Right lobe of liver (tissue), 6 donors: ENCODE results near the gene ATXN2. TPM values are rescaled to one million over a fixed set of nuclear protein-coding genes. Genes with fewer than 3 reads are reported as not detected.
A peak's percentile ranks its signal among the peaks of the same experiment; 100 is the strongest.

Experiments used
- ATAC-seq, 4 donors: fragments of 200-7000 bp; cut with Tn5 transposase; one replicate each; pipeline ENCODE4 v1.9.1; 2020; ENCODE audit warnings: mild to moderate bottlenecking in 4 of 4, moderate library complexity in 4 of 4
- DNase-seq, 3 donors: peaks; one replicate each; pipeline ENCODE4 v3.0.0-alpha.2; 2020
- H3K27ac ChIP-seq, 3 donors: fragments of 200-600 bp; one replicate each; pipeline ENCODE4 v1.8.0; 2022
- H3K27me3 ChIP-seq, 2 donors: fragments of 200-600 bp; one replicate each; pipeline ENCODE4 v1.8.0; 2022
- H3K36me3 ChIP-seq, 4 donors: fragments of 200-600 bp; sonication (generic) in 1 of 4; one replicate each; pipeline versions ENCODE4 v1.5.1 to v1.8.0; 2017 to 2022; ENCODE audit warnings: control low read depth in 1 of 4
- H3K4me1 ChIP-seq, 4 donors: fragments of 200-600 bp; sonication (generic) in 1 of 4; one replicate each; pipeline versions ENCODE4 v1.5.1 to v1.8.0; 2017 to 2022; ENCODE audit warnings: control low read depth in 1 of 4
- H3K4me3 ChIP-seq, 3 donors: fragments of 200-600 bp; one replicate each; pipeline ENCODE4 v1.8.0; 2022
- H3K9me3 ChIP-seq, 4 donors: fragments of 200-600 bp; sonication (generic) in 1 of 4; one replicate each; pipeline versions ENCODE4 v1.5.1 to v1.8.0; 2017 to 2022; ENCODE audit warnings: control low read depth in 1 of 4
- POLR2A ChIP-seq: fragments of 450-650 bp; IDR thresholded peaks from one replicate; pipeline ENCODE4 v1.6.1; 2017; ENCODE audit warnings: antibody characterized with exemption, mild to moderate bottlenecking
- WGBS: methylation state at CpG from one replicate; pipeline ENCODE4 v1.1.6; 2018; ENCODE audit warnings: low coverage, low lambda C conversion rate; ENCODE audit not compliant: insufficient coverage; ENCODE audit errors: missing lambda C conversion rate; 5-methylcytosine and 5-hydroxymethylcytosine counted together
- intact Hi-C, 2 donors: fragments of 100-400 bp; cut with DNase I; formaldehyde crosslinking; loops; one replicate each; pipeline versions ENCODE4 v1.11.2 to v1.14.1; 2022
- total RNA-seq, 6 experiments: library from RNA; depleted of rRNA in 2 of 6; stranded (reverse); fragments of >200 nt in 2 of 6; fragmentation: NEBNext Ultra II Directional in 3 of 6; extraction: Animal tissue kit (Norgen Biotek cat#: 25700) in 3 of 6; gene quantifications; one replicate each; pipeline versions ENCODE4 v1.1.0 to v1.2.4, GENCODE V29; 2016 to 2023
- TF ChIP-seq, protein P1 (sequence below), 4 donors: fragments of 200-600 bp in 3 of 4; fragments of 450-650 bp in 1 of 4; IDR thresholded peaks; one replicate each; pipeline versions ENCODE4 v1.5.1 to v1.8.0; 2016 to 2022; ENCODE audit warnings: antibody characterized with exemption in 4 of 4, mild to moderate bottlenecking in 2 of 4
- donor health status: DM: no; HTN: yes; CAD: no.
- donor health status: DM: no; HTN: no; CAD: no.
- donor health status: DM: no; HTN: no; CAD: no.
- donor health status: DM: no; HTN: yes; CAD: no.
- donor health status: DM: no; HTN: yes; CAD: no.

The ATXN2 gene
- total RNA-seq, 6 experiments from 2014 or later: 19.1 to 39.5 (median 27.6) TPM

DNA sequence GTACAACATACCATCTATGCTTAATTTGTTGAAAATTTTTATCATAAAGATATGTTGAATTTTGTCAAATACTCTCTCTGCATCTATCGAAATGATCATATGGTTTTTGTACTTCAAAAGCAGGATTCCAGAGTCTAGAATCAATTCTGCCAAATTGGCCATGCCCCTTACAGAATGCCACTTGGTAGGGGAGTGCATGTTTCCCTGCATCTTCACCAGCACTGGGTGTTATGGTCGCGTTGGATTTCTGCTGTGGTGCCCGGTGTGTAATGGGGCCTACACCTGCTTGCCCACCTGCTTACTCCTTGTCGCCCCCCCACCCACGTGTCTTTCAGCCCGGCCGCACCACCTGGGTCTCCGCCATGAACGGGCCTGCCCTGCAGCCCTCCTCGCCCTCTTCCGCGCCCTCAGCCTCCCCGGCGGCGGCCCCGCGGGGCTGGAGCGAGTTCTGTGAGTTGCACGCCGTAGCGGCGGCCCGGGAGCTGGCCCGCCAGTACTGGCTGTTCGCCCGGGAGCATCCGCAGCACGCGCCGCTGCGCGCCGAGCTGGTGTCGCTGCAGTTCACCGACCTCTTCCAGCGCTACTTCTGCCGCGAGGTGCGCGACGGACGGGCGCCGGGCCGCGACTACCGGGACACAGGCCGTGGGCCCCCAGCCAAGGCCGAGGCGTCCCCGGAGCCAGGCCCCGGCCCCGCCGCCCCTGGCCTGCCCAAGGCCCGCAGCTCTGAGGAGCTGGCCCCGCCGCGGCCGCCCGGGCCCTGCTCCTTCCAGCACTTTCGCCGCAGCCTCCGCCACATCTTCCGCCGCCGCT is 181.1 kb downstream of the ATXN2 start:
- intact Hi-C loops: no loop called here
- TF ChIP-seq POLR2A: no peak
- H3K36me3 ChIP-seq: peaks cover 0 to 11% (median 6%) of the 10 kb centered on the region in 4 donors
- 85% methylated on average over 2 of the region's 67 CpGs for WGBS
- ATAC-seq (no peak), DNase-seq (no peak)
- H3K27me3 ChIP-seq: no peaks in the 10 kb centered on the region
- H3K4me3 ChIP-seq: no peak overlapping the region
- H3K4me1 ChIP-seq: peaks cover 0 to 13% (median 5%) of the 10 kb centered on the region in 4 donors
- H3K9me3 ChIP-seq: no peaks in the 10 kb centered on the region
- H3K27ac ChIP-seq: no peak overlapping the region

DNA sequence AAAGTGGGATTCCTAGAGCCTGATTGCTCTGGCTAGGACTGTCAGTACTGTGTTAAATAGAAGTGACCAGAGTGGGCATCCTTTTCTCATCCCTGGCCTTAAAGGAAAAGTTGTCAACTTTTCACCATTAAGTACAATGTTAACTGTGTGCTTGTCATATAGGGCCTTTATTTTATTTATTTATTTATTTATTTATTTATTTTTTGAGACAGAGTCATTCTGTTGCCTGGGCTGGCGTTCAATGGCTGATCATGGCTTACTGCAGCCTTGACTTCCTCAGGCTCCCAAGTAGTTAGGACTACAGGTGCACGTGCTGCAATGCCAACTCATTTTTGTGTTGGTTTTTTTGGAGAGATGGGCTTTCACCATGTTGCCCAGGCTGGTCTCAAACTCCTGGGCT is 181.8 kb downstream of the ATXN2 start:
- ATAC-seq (no peak), DNase-seq (no peak)
- WGBS: 83% methylated on average over 2 of the region's 2 CpGs
- Histone ChIP-seq H3K27ac (no peak overlapping the region), H3K27me3 (no peaks in the 10 kb centered on the region), H3K9me3 (no peaks in the 10 kb centered on the region), H3K4me1 (peaks cover 0 to 15% (median 6%) of the 10 kb centered on the region in 4 donors), H3K4me3 (no peak overlapping the region), H3K36me3 (peaks cover 0 to 11% (median 6%) of the 10 kb centered on the region in 4 donors)
- intact Hi-C loops: no loop called here
- TF ChIP-seq, protein P1, sequence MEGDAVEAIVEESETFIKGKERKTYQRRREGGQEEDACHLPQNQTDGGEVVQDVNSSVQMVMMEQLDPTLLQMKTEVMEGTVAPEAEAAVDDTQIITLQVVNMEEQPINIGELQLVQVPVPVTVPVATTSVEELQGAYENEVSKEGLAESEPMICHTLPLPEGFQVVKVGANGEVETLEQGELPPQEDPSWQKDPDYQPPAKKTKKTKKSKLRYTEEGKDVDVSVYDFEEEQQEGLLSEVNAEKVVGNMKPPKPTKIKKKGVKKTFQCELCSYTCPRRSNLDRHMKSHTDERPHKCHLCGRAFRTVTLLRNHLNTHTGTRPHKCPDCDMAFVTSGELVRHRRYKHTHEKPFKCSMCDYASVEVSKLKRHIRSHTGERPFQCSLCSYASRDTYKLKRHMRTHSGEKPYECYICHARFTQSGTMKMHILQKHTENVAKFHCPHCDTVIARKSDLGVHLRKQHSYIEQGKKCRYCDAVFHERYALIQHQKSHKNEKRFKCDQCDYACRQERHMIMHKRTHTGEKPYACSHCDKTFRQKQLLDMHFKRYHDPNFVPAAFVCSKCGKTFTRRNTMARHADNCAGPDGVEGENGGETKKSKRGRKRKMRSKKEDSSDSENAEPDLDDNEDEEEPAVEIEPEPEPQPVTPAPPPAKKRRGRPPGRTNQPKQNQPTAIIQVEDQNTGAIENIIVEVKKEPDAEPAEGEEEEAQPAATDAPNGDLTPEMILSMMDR (IDR thresholded peaks at IDR 0.05): no peak
- TF ChIP-seq POLR2A: no peak

DNA sequence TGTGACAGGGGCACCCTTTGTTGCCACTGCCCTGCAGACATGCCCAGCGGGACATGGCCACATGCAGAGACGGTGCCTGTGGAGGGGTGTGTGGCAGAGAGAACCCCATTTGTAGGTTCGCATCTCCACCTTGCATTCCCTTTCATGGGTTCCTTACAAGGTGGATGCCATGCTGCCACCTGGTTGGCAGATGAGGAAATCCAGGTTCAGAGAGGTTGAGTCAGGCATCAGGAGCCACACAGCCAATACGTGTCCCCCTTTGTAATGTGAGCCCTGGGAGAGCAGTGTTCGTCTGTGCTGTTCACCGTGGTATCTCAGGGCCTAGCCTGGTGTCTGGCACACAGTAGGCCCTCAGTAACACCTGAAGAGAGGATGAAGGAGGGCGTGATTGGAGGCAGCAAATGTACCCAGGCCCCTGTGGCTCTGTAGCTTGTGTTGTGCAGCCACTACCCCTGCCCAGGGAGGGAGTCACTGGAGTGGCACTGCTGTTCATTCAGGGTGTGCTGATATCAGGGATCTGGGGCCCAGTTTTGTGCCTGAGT is 184.3 kb downstream of the ATXN2 start:
- peak overlapping the region in 1 of 3 donors; percentile 19 for H3K27ac ChIP-seq
- no peak for DNase-seq

DNA sequence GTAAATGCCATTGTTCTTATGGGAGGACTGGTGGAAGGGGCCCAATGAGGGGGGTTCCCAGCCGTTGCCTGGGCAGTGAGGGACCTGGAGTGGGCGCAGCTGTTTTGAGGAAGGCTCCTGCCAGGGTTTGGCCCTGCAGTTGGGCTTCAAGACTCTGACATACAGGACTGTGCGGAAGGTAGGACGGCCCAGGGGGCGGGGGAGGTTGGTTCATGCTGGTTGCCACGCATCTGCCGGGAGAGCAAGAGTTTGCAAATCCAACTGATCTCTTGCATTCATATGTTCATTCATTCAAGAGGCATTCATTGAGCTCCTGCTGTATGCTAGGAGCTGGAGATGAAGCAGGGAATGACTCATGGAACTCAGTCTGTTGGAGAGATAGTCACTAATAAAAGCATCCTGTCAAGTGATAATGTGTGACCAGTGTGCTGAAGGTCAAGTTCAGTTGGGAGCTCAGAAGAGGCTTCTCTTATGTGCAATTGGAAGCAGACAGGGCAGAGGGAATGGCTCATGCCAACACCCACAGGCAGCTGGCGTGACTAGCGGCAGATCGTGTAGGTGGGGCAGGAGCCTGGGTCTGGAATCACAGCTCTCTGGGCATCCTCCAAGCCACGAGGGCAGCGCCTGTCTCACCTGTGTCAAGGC is 185.6 kb downstream of the ATXN2 start:
- 16% methylated on average over 9 of the region's 12 CpGs for whole genome bisulfite sequencing
- peaks cover 0 to 44% (median 20%) of the 10 kb centered on the region in 4 donors for H3K4me1 ChIP-seq
- no peaks in the 10 kb centered on the region for H3K9me3 ChIP-seq
- no peaks in the 10 kb centered on the region for H3K27me3 ChIP-seq
- peaks cover 0 to 4% (median under 1%) of the 10 kb centered on the region in 4 donors for H3K36me3 ChIP-seq
- no peak overlapping the region for H3K4me3 ChIP-seq
- H3K27ac ChIP-seq: peak overlapping the region; percentile 10 to 59 (median 38)
- peak; percentile 66 to 74 (median 72) for ATAC-seq
- intact Hi-C loops: loop anchor here in 1 of 2 donors (5.0 kb wide), 1 partner anchor 34 kb away; no protein-coding TSS in a partner anchor
- peak; percentile 83 to 85 (median 83) for DNase-seq
- TF ChIP-seq POLR2A: peak; percentile 57
- TF ChIP-seq, protein P1 (IDR thresholded peaks at IDR 0.05): no peak

More for the DNA sequence above, 184.3 kb downstream of the ATXN2 start:
- no peaks in the 10 kb centered on the region for H3K27me3 ChIP-seq
- TF ChIP-seq, protein P1 (IDR thresholded peaks at IDR 0.05): no peak
- no peak for TF ChIP-seq POLR2A
- no CpG with 5 or more reads among the region's 7 CpGs for WGBS
- peaks cover 0 to 31% (median 19%) of the 10 kb centered on the region in 4 donors for H3K4me1 ChIP-seq
- intact Hi-C loops: loop anchor here in 1 of 2 donors (5.0 kb wide), 1 partner anchor 33 kb away; no protein-coding TSS in a partner anchor
- no peak overlapping the region for H3K4me3 ChIP-seq
- ATAC-seq: no peak
- H3K36me3 ChIP-seq: peaks cover 0 to 7% (median 5%) of the 10 kb centered on the region in 4 donors
- no peaks in the 10 kb centered on the region for H3K9me3 ChIP-seq
